Measurements from ENCODE around the gene EHMT2. TPM values are rescaled to one million over a fixed set of nuclear protein-coding genes. Genes with fewer than 3 reads are reported as not detected.

The EHMT2 gene
- total RNA-seq, 1 donor from 2014 or later, result 39.5 TPM

- intact Hi-C loops (cut with DNase I), result no loop called here
These were observed 12.9 kb downstream of the EHMT2 start for GRCh38 chr6:31884528-31885035.

GRCh38 chr6:31883676-31884075 lies 13.8 kb downstream of the EHMT2 start:
- Histone ChIP-seq H3K4me3 (no peak overlapping the region), H3K9me3 (no peaks in the 10 kb centered on the region), H3K27ac (no peak overlapping the region), H3K4me1 (no peaks in the 10 kb centered on the region), H3K36me3 (peaks cover 55 to 90% of the 10 kb centered on the region in 2 donors), H3K27me3 (no peaks in the 10 kb centered on the region)
- intact Hi-C loops (cut with DNase I), result no loop called here
- no peak for DNase-seq (ENCODE audit: low spot score in 2 of 2)
- TF ChIP-seq, protein P1, sequence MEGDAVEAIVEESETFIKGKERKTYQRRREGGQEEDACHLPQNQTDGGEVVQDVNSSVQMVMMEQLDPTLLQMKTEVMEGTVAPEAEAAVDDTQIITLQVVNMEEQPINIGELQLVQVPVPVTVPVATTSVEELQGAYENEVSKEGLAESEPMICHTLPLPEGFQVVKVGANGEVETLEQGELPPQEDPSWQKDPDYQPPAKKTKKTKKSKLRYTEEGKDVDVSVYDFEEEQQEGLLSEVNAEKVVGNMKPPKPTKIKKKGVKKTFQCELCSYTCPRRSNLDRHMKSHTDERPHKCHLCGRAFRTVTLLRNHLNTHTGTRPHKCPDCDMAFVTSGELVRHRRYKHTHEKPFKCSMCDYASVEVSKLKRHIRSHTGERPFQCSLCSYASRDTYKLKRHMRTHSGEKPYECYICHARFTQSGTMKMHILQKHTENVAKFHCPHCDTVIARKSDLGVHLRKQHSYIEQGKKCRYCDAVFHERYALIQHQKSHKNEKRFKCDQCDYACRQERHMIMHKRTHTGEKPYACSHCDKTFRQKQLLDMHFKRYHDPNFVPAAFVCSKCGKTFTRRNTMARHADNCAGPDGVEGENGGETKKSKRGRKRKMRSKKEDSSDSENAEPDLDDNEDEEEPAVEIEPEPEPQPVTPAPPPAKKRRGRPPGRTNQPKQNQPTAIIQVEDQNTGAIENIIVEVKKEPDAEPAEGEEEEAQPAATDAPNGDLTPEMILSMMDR (IDR thresholded peaks at IDR 0.05), result no peak

More at GRCh38 chr6:31884528-31885035, 12.9 kb downstream of the EHMT2 start:
- Histone ChIP-seq H3K27ac (no peak overlapping the region), H3K4me1 (no peaks in the 10 kb centered on the region), H3K27me3 (no peaks in the 10 kb centered on the region), H3K36me3 (peaks cover 64 to 97% of the 10 kb centered on the region in 2 donors), H3K4me3 (no peak overlapping the region), H3K9me3 (no peaks in the 10 kb centered on the region)
- DNase-seq (ENCODE audit: low spot score in 2 of 2), result no peak
- TF ChIP-seq, protein P1 (IDR thresholded peaks at IDR 0.05), result no peak

- no peaks in the 10 kb centered on the region for H3K27me3 ChIP-seq
- no peaks in the 10 kb centered on the region for H3K4me1 ChIP-seq
- no peak overlapping the region for H3K27ac ChIP-seq
- peaks cover 47 to 77% of the 10 kb centered on the region in 2 donors for H3K36me3 ChIP-seq
- DNase-seq (ENCODE audit: low spot score in 2 of 2), result no peak
- intact Hi-C loops (cut with DNase I), result no loop called here
- no peaks in the 10 kb centered on the region for H3K9me3 ChIP-seq
- no peak overlapping the region for H3K4me3 ChIP-seq
- TF ChIP-seq, protein P1 (IDR thresholded peaks at IDR 0.05), result no peak
These were observed 15.2 kb downstream of the EHMT2 start for GRCh38 chr6:31882344-31882743.

DNA sequence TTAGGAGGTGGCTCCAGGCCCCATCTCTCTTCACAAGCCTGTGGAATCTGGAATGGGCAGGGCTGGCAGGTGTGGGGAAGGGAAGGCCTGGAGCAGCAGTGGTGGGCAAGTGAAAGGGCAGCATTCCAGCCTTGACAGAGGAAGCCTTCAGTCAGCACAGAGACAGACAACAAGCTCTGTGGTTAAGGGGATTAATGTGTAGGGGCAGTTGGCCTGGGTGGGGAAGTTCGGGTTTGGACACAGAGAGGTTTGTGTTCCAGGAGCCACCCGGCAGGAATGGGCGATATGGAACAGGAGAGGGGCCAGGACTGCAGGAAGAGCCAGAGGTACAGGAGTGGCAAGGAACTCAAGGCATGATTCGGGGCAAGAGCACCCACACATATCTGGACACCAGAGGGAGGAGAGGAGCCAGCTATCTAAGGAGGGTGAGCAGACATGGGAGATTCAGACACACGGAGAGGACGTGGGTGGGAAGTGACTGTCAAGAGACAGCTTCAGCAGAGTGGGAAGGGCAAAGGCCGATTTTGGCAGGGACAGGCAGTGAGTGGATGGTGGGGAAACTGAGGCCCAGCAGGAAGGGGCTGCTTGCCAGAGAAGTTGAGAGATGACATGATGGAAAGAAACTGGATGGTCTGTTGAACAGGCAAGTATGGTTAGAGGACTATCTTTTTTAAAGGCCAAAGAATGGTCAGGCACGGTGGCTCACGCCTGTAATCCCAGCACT lies 16.2 kb downstream of the EHMT2 start:
- TF ChIP-seq, protein P1 (IDR thresholded peaks at IDR 0.05), result no peak
- intact Hi-C loops (cut with DNase I), result no loop called here
- Histone ChIP-seq H3K9me3 (no peaks in the 10 kb centered on the region), H3K4me3 (no peak overlapping the region), H3K4me1 (no peaks in the 10 kb centered on the region), H3K27ac (no peak overlapping the region), H3K27me3 (no peaks in the 10 kb centered on the region), H3K36me3 (peaks cover 47 to 66% of the 10 kb centered on the region in 2 donors)
- DNase-seq (ENCODE audit: low spot score in 2 of 2), result no peak

GRCh38 chr6:31880616-31881015 lies 16.9 kb downstream of the EHMT2 start:
- no peaks in the 10 kb centered on the region for H3K9me3 ChIP-seq
- H3K36me3 ChIP-seq, result peaks cover 43 to 62% of the 10 kb centered on the region in 2 donors
- H3K4me3 ChIP-seq, result no peak overlapping the region
- no peaks in the 10 kb centered on the region for H3K4me1 ChIP-seq
- TF ChIP-seq, protein P1 (IDR thresholded peaks at IDR 0.05), result no peak
- intact Hi-C loops (cut with DNase I), result no loop called here
- no peak for DNase-seq (ENCODE audit: low spot score in 2 of 2)
- no peak overlapping the region for H3K27ac ChIP-seq
- no peaks in the 10 kb centered on the region for H3K27me3 ChIP-seq

Measured in ascending aorta (tissue), 2 donors.